HEK293T (cell line): ENCODE results near the gene LLPH.

Experiments used
- CTCF ChIA-PET: fragments of 350-600 bp; formaldehyde crosslinking; extraction: SDS; loops from one replicate; lab custom pipeline; 2021; ENCODE audit warnings: antibody characterized with exemption, inconsistent platforms; lab: Yijun Ruan, JAX
- POLR2A ChIA-PET: fragments of 350-600 bp; formaldehyde crosslinking; extraction: SDS; loops from one replicate; lab custom pipeline; 2020; ENCODE audit warnings: antibody characterized with exemption, inconsistent platforms; lab: Yijun Ruan, JAX
- DNase-seq: peaks from one replicate; pipeline ENCODE4 v3.0.0; 2012; ENCODE audit warnings: mixed read lengths; ENCODE audit errors: extremely low spot score
- ARNT ChIP-seq: fragments of 450-650 bp; IDR thresholded peaks from 2 replicates; pipeline ENCODE4 v1.6.1; 2017; ENCODE audit warnings: mild to moderate bottlenecking
- BHLHE40 ChIP-seq: fragments of 450-650 bp; IDR thresholded peaks from 2 replicates; pipeline ENCODE4 v1.6.1; 2016; ENCODE audit warnings: mild to moderate bottlenecking, moderate library complexity, borderline replicate concordance
- CTBP1 ChIP-seq: fragments of 450-650 bp; IDR thresholded peaks from 2 replicates; pipeline ENCODE4 v1.6.1; 2016; ENCODE audit warnings: borderline replicate concordance
- ELF4 ChIP-seq: fragments of 450-650 bp; IDR thresholded peaks from 2 replicates; pipeline ENCODE4 v1.6.1; 2017; ENCODE audit warnings: antibody characterized with exemption
- FOXA1 ChIP-seq: fragments of 450-650 bp; IDR thresholded peaks from 2 replicates; pipeline ENCODE4 v1.6.1; 2016; ENCODE audit warnings: mild to moderate bottlenecking
- FOXK2 ChIP-seq: fragments of 450-650 bp; IDR thresholded peaks from 2 replicates; pipeline ENCODE4 v1.6.1; 2016; ENCODE audit warnings: mild to moderate bottlenecking
- FOXM1 ChIP-seq: fragments of 450-650 bp; IDR thresholded peaks from 2 replicates; pipeline ENCODE4 v1.6.1; 2017; ENCODE audit warnings: mild to moderate bottlenecking, borderline replicate concordance
- HDGF ChIP-seq: fragments of 450-650 bp; IDR thresholded peaks from 2 replicates; pipeline ENCODE4 v1.6.1; 2017; ENCODE audit warnings: antibody characterized with exemption, borderline replicate concordance
- L3MBTL2 ChIP-seq: fragments of 450-650 bp; conservative IDR thresholded peaks from 2 replicates; pipeline ENCODE4 v1.6.1; 2016; ENCODE audit warnings: mild to moderate bottlenecking
- LEF1 ChIP-seq: fragments of 450-650 bp; IDR thresholded peaks from 2 replicates; pipeline ENCODE4 v1.6.1; 2017; ENCODE audit warnings: mild to moderate bottlenecking, borderline replicate concordance
- NFRKB ChIP-seq: fragments of 450-650 bp; IDR thresholded peaks from 2 replicates; pipeline ENCODE4 v1.6.1; 2016; ENCODE audit warnings: mild to moderate bottlenecking, moderate library complexity
- PKNOX1 ChIP-seq: fragments of 450-650 bp; IDR thresholded peaks from 2 replicates; pipeline ENCODE4 v1.6.1; 2016
- SP1 ChIP-seq: fragments of 450-650 bp; IDR thresholded peaks from 2 replicates; pipeline ENCODE4 v1.6.1; 2017
- SUZ12 ChIP-seq: fragments of 450-650 bp; IDR thresholded peaks from 2 replicates; pipeline ENCODE4 v1.6.1; 2016; ENCODE audit warnings: mild to moderate bottlenecking
- TARDBP ChIP-seq: fragments of 450-650 bp; IDR thresholded peaks from 2 replicates; pipeline ENCODE4 v1.6.1; 2016
- ZNF384 ChIP-seq: fragments of 450-650 bp; IDR thresholded peaks from 2 replicates; pipeline ENCODE4 v1.6.1; 2016

LLPH gene

GRCh38 chr12:66077542-66077941 lies 53.0 kb downstream of the LLPH start:
- ChIA-PET POLR2A (no interaction called here), CTCF (interaction anchor here (0.6 kb wide), 1 partner anchor 131 kb away, joined by 3 read pairs; no protein-coding TSS in a partner anchor)
- TF ChIP-seq CTBP1, result no peak
- TF ChIP-seq FOXA1, result no peak
- no peak for TF ChIP-seq NFRKB
- TF ChIP-seq FOXM1, result no peak
- TF ChIP-seq L3MBTL2, result no peak
- TF ChIP-seq SUZ12, result no peak
- TF ChIP-seq PKNOX1, result no peak
- no peak for TF ChIP-seq TARDBP
- TF ChIP-seq LEF1, result no peak
- TF ChIP-seq ZNF384, result no peak
- TF ChIP-seq HDGF, result no peak
- no peak for TF ChIP-seq ELF4
- no peak for TF ChIP-seq ARNT
- no peak for DNase-seq

DNA sequence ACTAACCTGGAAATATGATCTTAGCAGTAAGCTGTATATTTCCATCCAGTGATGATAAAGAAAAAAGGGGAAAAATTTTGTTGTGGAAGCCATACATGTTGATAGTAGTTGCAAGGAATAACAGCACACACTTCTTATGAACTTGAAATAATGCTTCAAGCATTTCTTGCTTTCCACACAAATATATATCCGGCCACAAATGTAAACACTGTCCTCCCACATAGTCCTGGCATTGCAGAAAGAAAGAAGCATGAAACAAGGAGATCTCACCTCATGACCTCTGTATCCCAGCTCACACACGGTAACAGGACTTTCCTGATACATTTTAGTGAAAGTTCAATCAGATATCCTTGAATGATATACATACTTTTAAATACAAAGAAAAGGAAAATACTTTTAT lies 56.0 kb downstream of the LLPH start:
- CTCF ChIA-PET, result no interaction called here

DNA sequence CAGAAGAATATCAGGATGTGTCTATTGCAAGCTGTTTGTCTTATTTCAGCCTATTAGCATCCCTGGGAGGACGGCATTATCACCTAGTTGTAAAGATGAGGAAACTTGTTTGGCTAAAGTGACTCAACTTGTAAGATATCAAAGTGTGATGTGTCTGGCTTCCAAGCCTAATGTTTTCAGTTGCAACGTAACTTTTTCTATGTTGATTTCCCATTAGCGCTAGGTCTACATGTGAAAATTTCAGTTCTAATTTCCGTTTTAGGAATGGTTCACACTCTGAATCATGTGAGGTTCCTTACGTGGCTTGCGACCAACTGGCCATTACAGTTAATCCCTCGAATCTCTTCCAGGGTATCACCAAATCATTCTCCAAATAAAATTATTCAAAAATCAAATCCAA lies 58.0 kb downstream of the LLPH start:
- no peak for DNase-seq
- TF ChIP-seq BHLHE40 (no peak), CTBP1 (no peak), ZNF384 (no peak), ARNT (no peak), NFRKB (no peak), TARDBP (no peak), SUZ12 (no peak)
- CTCF ChIA-PET, result no interaction called here
- POLR2A ChIA-PET, result no interaction called here

More for the DNA sequence above, 56.0 kb downstream of the LLPH start:
- TF ChIP-seq BHLHE40 (no peak), L3MBTL2 (no peak), ELF4 (no peak), ZNF384 (no peak), SUZ12 (no peak), LEF1 (no peak), FOXM1 (no peak), TARDBP (no peak), HDGF (no peak), FOXA1 (no peak), ARNT (no peak), CTBP1 (no peak), PKNOX1 (no peak), SP1 (no peak), FOXK2 (no peak)
- POLR2A ChIA-PET, result no interaction called here
- DNase-seq, result no peak

GRCh38 chr12:66072135-66072534 lies 58.4 kb downstream of the LLPH start:
- TF ChIP-seq BHLHE40, result no peak
- POLR2A ChIA-PET, result no interaction called here
- DNase-seq, result no peak
- CTCF ChIA-PET, result no interaction called here

DNA sequence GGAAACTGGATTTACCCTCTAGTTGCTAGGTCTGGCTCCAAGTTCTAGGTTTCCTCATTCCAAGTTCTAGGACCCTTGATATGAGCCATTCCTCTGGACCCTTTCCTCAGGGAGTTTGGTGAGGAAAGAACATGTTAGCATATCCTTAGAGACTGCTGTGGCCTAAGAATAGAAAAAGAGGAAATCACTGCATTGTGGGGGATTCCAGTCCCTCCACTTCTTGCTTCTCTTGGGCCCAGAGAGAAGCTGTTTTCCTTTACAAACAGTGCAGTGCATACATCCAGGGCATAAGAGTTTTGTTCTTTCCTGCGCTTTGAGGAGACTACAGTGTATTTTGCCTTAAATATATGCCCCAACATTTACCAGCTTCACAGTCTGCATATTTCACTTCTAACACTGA lies 59.0 kb downstream of the LLPH start:
- ChIA-PET CTCF (interaction anchor here (0.6 kb wide), 1 partner anchor 9 kb away, joined by 3 read pairs; no protein-coding TSS in a partner anchor), POLR2A (no interaction called here)
- DNase-seq, result no peak
- TF ChIP-seq PKNOX1 (no peak), FOXK2 (no peak), ELF4 (no peak), ARNT (no peak), HDGF (no peak), L3MBTL2 (no peak), BHLHE40 (no peak), SUZ12 (no peak), FOXM1 (no peak), NFRKB (no peak), CTBP1 (no peak), SP1 (no peak), TARDBP (no peak), FOXA1 (no peak), ZNF384 (no peak), LEF1 (no peak)

DNA sequence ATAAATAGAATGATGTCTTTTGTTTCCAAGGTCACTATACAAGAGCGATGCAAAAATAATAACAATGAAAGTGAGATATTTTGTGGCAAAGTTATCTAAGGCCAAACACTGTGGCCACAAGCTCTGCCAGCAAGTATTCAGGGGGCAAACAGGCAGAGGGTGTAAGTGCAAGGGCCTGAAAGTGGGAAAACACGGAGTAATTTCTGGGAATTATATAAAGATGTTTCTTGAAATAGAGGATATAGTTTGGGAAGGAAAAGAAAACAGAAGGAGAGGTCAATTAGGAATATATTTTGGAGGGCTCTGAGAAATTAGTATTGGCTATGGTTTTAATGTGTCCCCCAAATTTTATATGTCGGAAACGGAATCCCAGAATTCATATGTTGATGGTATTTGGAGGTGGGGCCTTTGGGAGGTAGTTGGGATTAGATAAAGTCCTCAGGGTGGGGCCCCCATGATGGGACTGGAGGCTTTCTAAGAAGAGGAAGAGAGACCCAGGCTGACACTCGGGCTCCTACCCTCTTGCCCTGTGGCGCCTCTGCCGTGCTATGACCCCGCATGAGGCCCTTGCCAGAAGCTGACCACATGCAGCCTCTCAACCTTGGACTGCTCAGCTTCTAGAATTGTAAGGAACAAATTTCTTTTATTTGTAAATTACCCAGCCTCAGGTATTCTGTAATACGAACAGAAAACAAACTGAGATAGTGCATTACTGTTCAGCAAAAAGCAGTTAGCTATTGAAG lies 60.0 kb downstream of the LLPH start:
- ChIA-PET CTCF (interaction anchor here (0.6 kb wide), 1 partner anchor 8 kb away, joined by 3 read pairs; no protein-coding TSS in a partner anchor), POLR2A (no interaction called here)
- TF ChIP-seq L3MBTL2 (no peak), ELF4 (no peak), SP1 (no peak), PKNOX1 (no peak), HDGF (no peak), FOXA1 (no peak), LEF1 (no peak), FOXK2 (no peak), BHLHE40 (no peak), CTBP1 (no peak), ARNT (no peak), FOXM1 (no peak), NFRKB (no peak), SUZ12 (no peak), ZNF384 (no peak), TARDBP (no peak)
- DNase-seq, result no peak
